ENCODE results near the gene INPP5K. TPM values are rescaled to one million over a fixed set of nuclear protein-coding genes. Genes with fewer than 3 reads are reported as not detected.

Gene INPP5K
- total RNA-seq, 2 donors from 2014 or later: 64.9 to 78.1 TPM

DNA sequence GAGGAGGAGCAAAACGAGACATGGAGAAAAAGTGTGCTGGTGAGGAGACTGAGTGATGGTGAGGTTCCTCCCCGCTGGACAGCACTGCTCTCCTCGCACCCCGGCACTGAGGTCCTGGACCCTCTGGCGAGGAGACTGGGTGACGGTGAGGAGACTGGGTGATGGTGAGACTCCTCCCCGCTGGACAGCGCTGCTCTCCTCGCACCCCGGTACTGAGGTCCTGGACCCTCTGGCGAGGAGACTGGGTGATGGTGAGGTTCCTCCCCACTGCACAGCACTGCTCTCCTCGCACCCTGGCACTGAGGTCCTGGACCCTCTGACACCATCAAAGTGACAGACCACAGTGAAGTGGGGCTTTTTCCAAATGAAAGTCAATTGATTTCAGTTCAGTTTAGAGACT is 35.3 kb upstream of the INPP5K start:
- Histone ChIP-seq H3K27me3 (no peaks in the 10 kb centered on the region), H3K4me3 (no peak overlapping the region), H3K9me3 (no peaks in the 10 kb centered on the region), H3K4me1 (peaks cover 0 to 27% of the 10 kb centered on the region in 2 donors), H3K27ac (no peak overlapping the region), H3K36me3 (peaks cover 52% of the 10 kb centered on the region)
- DNase-seq (ENCODE audit: low spot score): no peak
- no peak for TF ChIP-seq CTCF (IDR thresholded peaks at IDR 0.05)

GRCh38 chr17:1548032-1548431 is 31.6 kb upstream of the INPP5K start:
- no peak overlapping the region for H3K27ac ChIP-seq
- no peaks in the 10 kb centered on the region for H3K4me1 ChIP-seq
- DNase-seq (ENCODE audit: low spot score): no peak
- TF ChIP-seq CTCF (IDR thresholded peaks at IDR 0.05): no peak
- H3K9me3 ChIP-seq: no peaks in the 10 kb centered on the region
- no peaks in the 10 kb centered on the region for H3K27me3 ChIP-seq
- peaks cover 66% of the 10 kb centered on the region for H3K36me3 ChIP-seq
- no peak overlapping the region for H3K4me3 ChIP-seq

DNA sequence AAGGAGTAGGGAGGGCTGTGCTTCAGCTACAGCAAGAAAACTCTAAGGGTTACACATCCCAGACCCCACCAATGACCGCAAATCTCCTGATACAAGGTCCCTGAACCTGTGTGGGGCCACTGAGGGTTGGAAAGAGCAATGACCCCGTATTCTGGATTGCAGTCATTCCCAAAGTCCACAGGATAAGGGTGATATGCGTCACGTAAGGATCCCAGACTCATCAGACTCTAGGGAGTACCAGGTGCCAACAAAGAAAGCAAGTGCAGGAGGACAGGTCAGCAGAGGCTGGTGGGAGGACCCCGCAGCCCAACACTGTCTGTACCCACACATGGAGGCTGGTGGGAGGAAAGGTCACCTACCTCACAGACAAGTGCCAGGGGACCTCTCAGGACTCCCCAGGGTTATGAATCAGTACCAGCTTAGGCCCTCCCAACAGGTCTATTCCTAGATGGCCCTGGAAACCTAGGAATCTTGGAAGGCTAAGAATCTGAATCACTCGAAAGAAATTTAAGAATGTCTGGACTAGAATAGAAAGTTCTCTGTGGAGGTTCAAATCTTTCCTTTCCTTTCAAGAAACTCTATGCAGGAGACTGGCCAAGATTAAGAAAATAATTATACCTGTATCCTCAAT is 30.0 kb upstream of the INPP5K start:
- H3K9me3 ChIP-seq: no peaks in the 10 kb centered on the region
- TF ChIP-seq CTCF (IDR thresholded peaks at IDR 0.05): no peak
- no peak for DNase-seq (ENCODE audit: low spot score)
- no peak overlapping the region for H3K4me3 ChIP-seq
- no peaks in the 10 kb centered on the region for H3K27me3 ChIP-seq
- no peak overlapping the region for H3K27ac ChIP-seq
- H3K36me3 ChIP-seq: peaks cover 65% of the 10 kb centered on the region
- no peaks in the 10 kb centered on the region for H3K4me1 ChIP-seq

DNA sequence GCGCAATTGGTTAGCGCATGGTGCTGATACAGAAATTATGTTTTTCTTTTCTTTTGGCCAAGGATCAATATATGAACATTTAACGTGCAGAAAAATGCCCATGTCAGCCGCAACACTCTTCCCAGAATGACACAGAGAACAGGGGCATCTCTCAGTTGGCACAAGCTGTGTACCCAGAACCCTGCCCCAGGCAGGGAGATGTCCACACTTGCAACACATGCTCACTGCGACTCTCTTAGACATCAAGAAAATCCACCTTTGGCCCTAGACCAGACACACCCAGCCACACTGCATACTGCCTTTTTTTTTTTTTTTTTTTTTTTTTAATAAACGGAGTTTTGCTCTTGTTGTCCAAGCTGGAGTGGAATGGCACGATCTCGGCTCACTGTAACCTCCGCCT is 29.2 kb upstream of the INPP5K start:
- H3K9me3 ChIP-seq: no peaks in the 10 kb centered on the region
- H3K4me3 ChIP-seq: no peak overlapping the region
- no peaks in the 10 kb centered on the region for H3K4me1 ChIP-seq
- H3K36me3 ChIP-seq: peaks cover 66% of the 10 kb centered on the region
- DNase-seq (ENCODE audit: low spot score): no peak
- no peak for TF ChIP-seq CTCF (IDR thresholded peaks at IDR 0.05)
- H3K27me3 ChIP-seq: no peaks in the 10 kb centered on the region
- H3K27ac ChIP-seq: no peak overlapping the region

- H3K9me3 ChIP-seq: no peaks in the 10 kb centered on the region
- H3K27ac ChIP-seq: no peak overlapping the region
- no peak for DNase-seq (ENCODE audit: low spot score)
- TF ChIP-seq CTCF (IDR thresholded peaks at IDR 0.05): no peak
- no peak overlapping the region for H3K4me3 ChIP-seq
- no peaks in the 10 kb centered on the region for H3K4me1 ChIP-seq
- no peaks in the 10 kb centered on the region for H3K27me3 ChIP-seq
- peaks cover 67% of the 10 kb centered on the region for H3K36me3 ChIP-seq
Measured at GRCh38 chr17:1542316-1542715, 25.9 kb upstream of the INPP5K start.

- Histone ChIP-seq H3K4me1 (no peaks in the 10 kb centered on the region), H3K4me3 (no peak overlapping the region), H3K27me3 (no peaks in the 10 kb centered on the region), H3K9me3 (no peaks in the 10 kb centered on the region), H3K27ac (no peak overlapping the region), H3K36me3 (peaks cover 64% of the 10 kb centered on the region)
- no peak for DNase-seq (ENCODE audit: low spot score)
- no peak for TF ChIP-seq CTCF (IDR thresholded peaks at IDR 0.05)
Measured at GRCh38 chr17:1541367-1541904, 25.0 kb upstream of the INPP5K start.
